Glomerular endothelial cell (primary cell): Measurements from ENCODE around the gene IL1A. TPM values are rescaled to one million over a fixed set of nuclear protein-coding genes. Genes with fewer than 3 reads are reported as not detected.

Experiments
- DNase-seq: peaks from one replicate; pipeline ENCODE4 v3.0.0-alpha.2; 2011; ENCODE audit warnings: low read depth, low spot score; ENCODE audit errors: extremely low read depth
- total RNA-seq: library from RNA; depleted of rRNA; stranded (reverse); fragments of >200 nt; gene quantifications from 2 replicates; pipeline ENCODE4 v1.2.3, GENCODE V29; 2015

IL1A gene
- total RNA-seq, 1 donor from 2014 or later, result 3.9 TPM

- no peak for DNase-seq
Observed at GRCh38 chr2:112793449-112793978, 9.2 kb upstream of the IL1A start.

- no peak for DNase-seq
Observed at GRCh38 chr2:112792419-112792818, 8.1 kb upstream of the IL1A start.

- DNase-seq, result no peak
Observed at GRCh38 chr2:112791693-112792230, 7.5 kb upstream of the IL1A start.

GRCh38 chr2:112791019-112791418 is 6.7 kb upstream of the IL1A start:
- DNase-seq, result no peak

GRCh38 chr2:112790305-112790704 is 6.0 kb upstream of the IL1A start:
- no peak for DNase-seq

- no peak for DNase-seq
Observed at GRCh38 chr2:112789186-112789585, 4.9 kb upstream of the IL1A start.

- no peak for DNase-seq
Observed at GRCh38 chr2:112788653-112789052, 4.4 kb upstream of the IL1A start.

- DNase-seq, result no peak
Observed at GRCh38 chr2:112787729-112788393, 3.6 kb upstream of the IL1A start.

- DNase-seq, result no peak
Observed at GRCh38 chr2:112787294-112787693, 3.0 kb upstream of the IL1A start.

DNA sequence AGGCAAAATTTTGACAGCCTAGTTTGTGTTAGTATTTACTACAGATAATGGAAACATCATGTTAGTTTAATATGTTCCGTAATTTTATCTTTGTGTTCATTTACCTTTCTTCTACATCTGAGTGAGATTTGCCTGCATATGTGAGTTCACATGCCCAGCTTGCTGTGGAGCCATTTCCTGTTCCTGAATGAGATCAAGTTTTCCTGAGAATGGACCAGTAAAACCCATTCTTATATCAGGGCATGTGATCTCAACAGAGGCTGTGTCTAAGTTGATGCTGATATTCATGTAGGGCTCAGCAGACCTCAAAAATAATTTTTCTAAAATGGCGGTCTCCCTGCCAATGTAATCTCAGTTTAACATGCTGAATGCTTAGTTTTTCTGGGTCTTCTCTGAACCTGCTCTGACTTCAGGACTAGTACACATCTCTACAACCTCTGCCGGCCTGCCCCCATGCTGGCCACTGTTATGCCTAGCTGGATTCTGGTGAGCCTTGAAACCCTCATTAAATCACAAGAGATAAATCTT is 1.0 kb downstream of the IL1A start:
- DNase-seq, result no peak

DNA sequence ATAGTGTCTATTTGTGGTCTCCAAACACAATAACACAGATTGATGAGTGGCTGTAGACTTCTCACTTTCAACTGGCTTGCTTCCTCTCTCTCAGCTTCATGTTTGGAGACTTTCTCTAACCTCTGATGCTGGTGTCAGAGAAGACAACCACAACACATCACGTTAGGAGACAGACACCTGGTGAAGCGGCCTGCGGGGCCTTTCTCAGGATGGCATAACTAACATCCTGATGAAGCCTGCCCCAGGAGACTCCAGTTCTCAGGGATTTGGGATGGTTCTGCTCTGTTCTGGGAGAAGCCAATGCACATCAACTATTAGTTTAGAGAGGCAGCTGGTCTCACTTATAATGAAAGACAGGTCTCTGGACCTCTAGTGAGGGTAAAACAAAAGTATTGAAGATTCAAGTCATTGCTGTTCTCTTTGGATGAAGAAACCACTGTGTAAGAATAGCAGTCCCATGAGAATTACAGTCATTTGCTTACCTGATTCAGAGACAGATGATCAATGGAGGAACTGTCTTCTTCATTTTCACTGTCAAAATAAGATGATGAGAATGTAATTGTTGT is 2.0 kb downstream of the IL1A start:
- no peak for DNase-seq

GRCh38 chr2:112779598-112779997 is 4.7 kb downstream of the IL1A start:
- no peak for DNase-seq

DNA sequence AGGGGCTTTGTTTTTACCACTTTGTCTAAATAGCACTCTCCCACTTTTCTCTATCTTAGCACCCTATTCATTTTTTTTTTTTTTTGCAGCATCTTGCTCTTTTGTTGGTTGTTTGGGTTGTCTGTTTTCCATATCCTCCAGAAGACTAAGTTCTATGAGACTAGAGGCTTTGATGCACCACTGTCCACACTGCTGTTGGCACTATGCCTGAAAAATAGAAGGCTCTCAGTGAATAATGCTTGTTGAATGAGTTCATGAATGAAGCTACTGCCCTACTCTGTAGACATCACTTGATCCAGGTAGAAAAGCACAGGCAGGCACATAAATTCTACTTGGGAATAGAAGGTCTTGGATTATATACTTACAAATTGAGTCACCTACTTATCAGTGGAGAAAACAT is 7.3 kb downstream of the IL1A start:
- DNase-seq, result no peak

- no peak for DNase-seq
Observed at GRCh38 chr2:112776113-112776512, 8.2 kb downstream of the IL1A start.

- DNase-seq, result no peak
Observed at GRCh38 chr2:112774536-112775285, 9.6 kb downstream of the IL1A start.

DNA sequence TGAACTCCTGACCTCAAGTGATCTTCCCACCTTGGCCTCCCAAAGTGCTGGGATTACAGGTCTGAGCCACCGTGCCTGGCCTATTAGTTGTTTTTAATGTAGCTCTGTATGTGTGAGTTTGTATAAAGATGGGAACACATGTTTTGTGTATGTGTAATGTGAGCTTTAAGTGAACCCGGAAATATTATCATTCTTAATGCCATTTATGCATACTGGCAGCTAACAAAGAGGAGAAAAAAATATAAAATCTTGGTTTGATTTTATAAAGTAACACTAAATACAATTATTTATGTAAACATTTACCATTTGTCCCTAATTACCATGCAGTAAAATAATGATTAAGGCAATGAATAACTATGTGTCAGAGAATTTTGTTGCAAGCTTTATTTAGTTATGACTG is 10.7 kb downstream of the IL1A start:
- no peak for DNase-seq

- DNase-seq, result no peak
Observed at GRCh38 chr2:112772911-112773475, 11.3 kb downstream of the IL1A start.

GRCh38 chr2:112772322-112772721 is 12.0 kb downstream of the IL1A start:
- DNase-seq, result no peak

DNA sequence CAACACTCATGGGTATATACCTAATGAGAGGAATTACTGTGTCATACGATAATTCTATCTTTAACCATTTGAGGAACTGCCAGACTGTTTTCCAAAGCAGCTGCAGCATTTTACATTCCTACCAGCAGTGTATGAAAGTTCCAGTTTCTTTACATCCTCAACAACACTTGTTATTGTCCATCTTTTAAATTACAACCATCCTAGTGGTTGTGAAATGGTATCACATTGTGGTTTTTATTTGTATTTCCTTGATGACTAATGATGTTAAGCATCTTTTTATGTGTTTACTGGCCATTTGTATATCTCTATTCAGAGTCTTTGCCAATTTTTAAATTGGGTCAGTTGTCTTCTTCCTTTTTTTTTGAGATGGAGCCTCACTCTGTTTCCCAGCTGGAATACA is 15.9 kb downstream of the IL1A start:
- DNase-seq, result no peak

- no peak for DNase-seq
Observed at GRCh38 chr2:112767693-112768330, 16.5 kb downstream of the IL1A start.

- no peak for DNase-seq
Observed at GRCh38 chr2:112765251-112765650, 19.0 kb downstream of the IL1A start.
